GM19455 (cell line): ENCODE measurements around the gene RFX2.
"Not testable (repeated sequence)": the region's sequence is repeated elsewhere in the genome, so short reads cannot be mapped to it uniquely, and the experiment has no call there.

ENCODE experiments used
- ATAC-seq: cut with Tn5 transposase; IDR thresholded peaks from one replicate; pipeline ENCODE4 v1.9.1; 2021; ENCODE audit not compliant: unreplicated experiment

Gene RFX2

DNA sequence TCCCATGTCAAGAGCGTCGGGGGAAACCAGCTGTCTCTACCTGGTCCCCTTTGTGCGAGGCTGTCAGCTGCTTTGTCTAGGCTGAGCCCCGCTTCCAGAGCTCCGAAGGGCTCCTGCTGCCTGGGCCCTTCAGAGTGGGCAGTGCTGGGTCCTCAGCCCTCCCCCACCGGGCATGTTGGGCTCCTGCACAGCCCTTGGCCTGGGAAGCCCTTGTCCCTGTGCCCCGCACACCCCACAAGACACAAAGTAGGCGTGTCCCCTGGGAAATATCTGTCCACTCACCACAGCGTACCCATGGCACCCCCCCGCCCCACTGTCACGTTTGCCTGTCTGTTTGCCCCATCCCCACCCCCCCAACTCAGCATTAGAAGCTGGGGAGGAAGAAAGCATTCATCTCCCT is 92.7 kb downstream of the RFX2 start:
- no peak for ATAC-seq

- no peak for ATAC-seq
Measured at GRCh38 chr19:6015841-6016545, 94.3 kb downstream of the RFX2 start.

GRCh38 chr19:6014551-6015135 is 95.7 kb downstream of the RFX2 start:
- no peak for ATAC-seq

DNA sequence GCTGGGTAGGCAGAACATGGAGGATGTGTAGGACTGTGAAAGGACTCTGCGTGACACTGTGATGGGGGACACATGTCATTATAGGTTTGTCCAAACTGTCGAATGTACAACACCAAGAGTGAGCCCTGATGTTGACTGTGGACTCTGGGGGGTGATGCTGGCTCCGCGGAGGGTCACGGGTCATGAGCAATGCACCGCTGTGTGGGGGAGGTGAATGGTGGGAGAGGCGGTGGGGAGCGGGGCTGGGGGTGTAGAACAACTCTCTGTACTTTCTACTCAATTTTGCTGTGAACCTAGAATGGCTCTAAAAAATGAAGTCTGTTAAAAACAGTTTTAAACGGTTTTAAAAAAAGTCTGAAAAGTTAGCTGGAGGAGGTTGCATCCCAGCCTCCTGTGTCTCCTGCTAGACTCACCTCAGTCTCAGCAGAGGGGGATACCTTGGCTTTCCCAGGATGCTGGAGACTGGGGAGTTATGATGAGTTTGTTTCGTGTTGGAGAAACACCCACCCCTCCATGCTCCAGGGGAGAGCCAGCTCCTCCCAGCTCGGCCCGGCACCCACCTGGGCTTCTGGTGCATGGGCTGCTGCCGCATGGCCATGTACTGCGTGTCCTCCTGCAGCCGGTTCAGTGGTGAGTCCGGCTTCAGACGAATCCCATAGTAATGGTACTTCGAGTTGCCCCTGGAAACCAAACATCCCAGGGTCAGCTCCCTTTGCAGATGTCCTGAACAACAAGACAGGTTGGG is 97.7 kb downstream of the RFX2 start:
- ATAC-seq = no peak

GRCh38 chr19:6011794-6012193 is 98.5 kb downstream of the RFX2 start:
- no peak for ATAC-seq

GRCh38 chr19:6011206-6011605 is 99.1 kb downstream of the RFX2 start:
- ATAC-seq = no peak

DNA sequence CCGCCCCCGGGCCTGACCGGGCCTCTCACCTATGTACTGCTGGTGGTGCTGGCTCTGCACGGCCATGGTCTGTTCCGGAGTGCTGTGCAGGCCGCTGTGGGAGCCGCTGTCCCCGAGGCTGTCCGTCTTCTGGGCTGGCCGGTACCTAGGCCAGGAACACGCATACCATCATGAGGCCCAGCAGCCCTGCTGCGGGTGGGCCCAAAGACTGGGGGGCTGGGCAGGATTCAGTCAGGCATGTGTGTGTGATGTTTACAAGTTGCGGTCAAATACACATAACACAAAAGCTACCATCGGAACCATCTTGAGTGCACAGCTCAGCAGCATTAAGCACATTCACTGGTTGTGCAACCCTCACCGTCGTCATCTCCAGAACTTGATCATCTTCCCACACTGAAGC is 100.2 kb downstream of the RFX2 start:
- ATAC-seq = no peak

GRCh38 chr19:6007866-6008265 is 102.4 kb downstream of the RFX2 start:
- no peak for ATAC-seq

- ATAC-seq = no peak
Measured at GRCh38 chr19:6006896-6007295, 103.4 kb downstream of the RFX2 start.

DNA sequence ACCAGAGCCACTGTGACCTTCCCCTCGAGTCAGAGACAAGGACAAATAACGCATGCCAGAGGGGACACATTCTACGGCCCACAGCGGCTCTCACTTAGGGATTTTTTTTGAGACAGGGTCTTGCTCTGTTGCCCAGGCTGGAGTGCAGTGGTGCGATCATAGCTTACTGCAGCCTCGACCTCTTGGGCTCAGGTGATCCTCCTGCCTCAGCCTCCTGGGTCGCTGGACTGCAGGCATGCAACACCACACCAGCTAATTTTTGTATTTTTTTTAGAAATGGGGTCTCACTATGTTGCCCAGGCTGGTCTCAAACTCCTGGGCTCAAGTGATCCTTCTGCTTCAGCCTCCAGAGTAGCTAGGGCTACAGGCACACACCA is 104.2 kb downstream of the RFX2 start:
- ATAC-seq = not testable (repeated sequence)

DNA sequence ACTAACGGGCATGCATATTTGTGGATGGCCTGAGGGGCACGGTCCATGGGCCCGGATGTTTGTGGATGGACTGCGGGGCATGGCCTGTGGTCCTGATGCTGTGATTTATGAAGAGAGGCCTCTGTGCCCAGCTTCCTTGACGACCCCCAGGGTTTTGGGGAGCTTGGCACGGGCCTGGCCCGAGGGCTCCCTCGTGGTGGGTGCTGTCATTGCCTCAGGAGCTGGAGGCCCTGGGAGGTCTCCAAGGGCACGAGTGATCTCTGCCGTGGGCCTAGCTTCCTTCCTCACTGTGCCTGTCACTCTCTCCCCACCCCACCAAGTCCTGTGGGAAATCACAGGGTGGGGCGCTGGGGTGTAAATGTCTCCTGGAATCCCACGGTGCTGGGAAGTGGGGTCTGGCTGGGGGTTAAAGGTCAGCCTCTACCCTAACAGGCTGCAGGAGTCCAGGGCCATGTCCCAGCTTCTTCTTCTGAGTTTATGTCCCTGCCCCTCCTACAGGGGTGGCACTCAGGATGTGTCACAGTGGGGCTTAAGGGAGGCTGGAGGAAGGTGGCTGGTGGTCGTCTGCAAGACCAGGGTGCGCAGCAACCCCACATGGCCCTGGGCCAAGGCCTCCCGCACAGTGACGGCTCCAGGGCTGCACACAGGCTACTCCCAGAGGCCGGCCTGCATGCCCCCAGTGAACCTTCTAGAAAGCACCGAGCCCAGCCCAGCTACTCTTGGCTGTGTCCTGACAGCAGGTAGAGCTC is 104.8 kb downstream of the RFX2 start:
- ATAC-seq = no peak

- ATAC-seq = no peak
Measured at GRCh38 chr19:6003976-6004375, 106.3 kb downstream of the RFX2 start.

GRCh38 chr19:6002591-6002990 is 107.7 kb downstream of the RFX2 start:
- no peak for ATAC-seq

DNA sequence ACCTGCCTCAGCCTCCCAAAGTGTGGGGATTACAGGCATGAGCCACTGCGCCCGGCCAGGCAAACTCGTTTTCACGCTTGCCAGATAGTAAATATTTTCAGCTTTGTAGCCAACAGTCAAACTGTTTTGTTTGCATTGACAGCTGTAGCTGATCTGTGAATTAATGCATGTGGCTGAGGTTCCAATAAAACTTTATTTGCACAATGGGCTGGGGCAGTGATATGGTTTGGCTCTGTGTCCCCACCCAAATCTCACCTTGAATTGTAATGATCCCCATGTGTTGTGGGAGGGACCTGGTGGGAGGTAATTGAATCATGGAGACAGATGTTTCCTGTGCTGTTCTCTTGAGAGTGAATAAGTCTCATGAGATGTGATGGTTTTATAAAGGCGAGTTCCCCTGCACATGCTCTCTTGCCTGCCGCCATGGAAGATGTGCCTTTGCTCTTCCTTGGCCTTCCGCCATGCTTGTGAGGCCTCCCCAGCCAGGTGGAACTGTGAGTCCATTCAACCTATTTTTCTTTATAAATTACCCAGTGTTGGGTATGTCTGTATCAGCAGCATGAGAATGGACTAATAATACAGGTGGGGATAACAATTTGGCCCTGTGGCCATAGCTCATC is 110.0 kb downstream of the RFX2 start:
- no peak for ATAC-seq

- ATAC-seq = no peak
Measured at GRCh38 chr19:5999693-6000092, 110.6 kb downstream of the RFX2 start.

GRCh38 chr19:5997371-5997770 is 112.9 kb downstream of the RFX2 start:
- ATAC-seq = no peak

GRCh38 chr19:5996623-5997320 is 113.5 kb downstream of the RFX2 start:
- ATAC-seq = no peak

DNA sequence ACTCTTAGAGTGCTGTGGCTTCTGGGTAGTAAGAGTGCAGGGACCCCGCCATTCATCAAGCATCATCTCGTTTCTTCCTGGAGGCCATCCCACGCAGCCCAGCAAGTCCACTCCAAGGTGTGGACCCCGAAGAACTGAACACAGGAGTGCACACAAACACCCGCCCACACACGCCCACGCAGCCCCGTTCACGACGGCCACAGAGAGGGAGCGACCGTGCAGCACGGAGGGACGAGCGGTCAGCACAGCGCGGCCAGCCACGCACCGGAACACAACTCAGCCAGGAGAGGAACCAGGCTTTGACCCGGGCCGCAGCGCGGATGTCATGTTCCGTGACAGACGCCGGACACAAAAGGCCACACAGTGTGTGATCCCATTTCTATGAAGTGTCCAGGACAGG is 114.2 kb downstream of the RFX2 start:
- no peak for ATAC-seq

- ATAC-seq = no peak
Measured at GRCh38 chr19:5995606-5996005, 114.7 kb downstream of the RFX2 start.

DNA sequence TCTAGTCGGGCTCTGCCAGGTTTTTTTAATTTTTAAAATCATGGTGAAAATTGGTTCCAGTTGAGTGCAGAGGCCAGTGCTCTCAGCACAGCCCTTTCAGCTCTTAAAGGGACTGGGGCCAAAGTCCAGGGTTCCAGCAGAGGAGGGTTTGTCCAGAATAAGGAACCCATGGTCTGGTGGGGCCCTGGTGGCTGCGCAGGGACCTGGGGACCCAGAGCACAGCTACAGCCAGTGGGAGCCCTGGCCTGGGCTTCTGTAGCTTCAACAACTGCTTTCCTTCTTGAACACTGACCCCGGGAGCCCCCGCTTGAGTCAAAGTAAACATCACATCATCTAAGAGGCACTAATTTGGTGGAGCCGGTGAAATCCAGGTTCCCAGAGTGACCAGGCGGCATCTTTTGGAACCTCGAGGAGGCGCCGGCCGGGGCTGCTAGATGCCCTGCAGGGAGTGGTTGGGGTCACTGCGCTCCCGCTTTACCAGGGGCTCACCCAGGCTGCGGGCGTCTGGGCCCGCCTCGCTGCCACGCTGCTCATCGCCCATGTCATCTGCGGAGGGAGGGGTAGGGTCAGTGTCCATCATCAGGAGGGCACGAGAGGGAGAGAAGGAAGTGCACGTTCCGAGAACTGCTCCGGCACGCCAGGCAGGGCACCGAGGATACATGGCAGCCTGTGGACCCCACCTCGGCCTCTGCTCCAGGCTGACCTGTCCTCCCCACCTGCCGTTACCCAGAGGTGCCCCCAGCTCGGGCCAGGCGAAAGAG is 115.7 kb downstream of the RFX2 start:
- ATAC-seq = no peak
